Neural cell (in vitro differentiated cells): ENCODE results near the gene COX10. TPM values are rescaled to one million over a fixed set of nuclear protein-coding genes. Genes with fewer than 3 reads are reported as not detected.

Experiments
- H2AFZ ChIP-seq: fragments of 200-600, 300-800 bp; sonication (generic), shearing (Covaris generic); 2 replicates; pipeline ENCODE4 v1.6.0; 2014; ENCODE audit warnings: low read depth, mild to moderate bottlenecking, antibody characterized with exemption, low read length, moderate library complexity
- H3F3A ChIP-seq: fragments of 200-600 bp; shearing (Covaris generic); 2 replicates; pipeline ENCODE4 v1.6.1; 2016; ENCODE audit warnings: mild to moderate bottlenecking, moderate library complexity, mixed read lengths, antibody characterized with exemption, low read length; ENCODE audit not compliant: insufficient read depth, poor library complexity, severe bottlenecking
- H3K27ac ChIP-seq: fragments of 200-600, 300-800 bp; sonication (generic), shearing (Covaris generic); 2 replicates; pipeline ENCODE4 v1.5.1; 2014; ENCODE audit warnings: mild to moderate bottlenecking, low read length, moderate library complexity
- H3K27me3 ChIP-seq: fragments of 300-800, 200-600 bp; sonication (generic), shearing (Covaris generic); 2 replicates; pipeline ENCODE4 v1.6.0; 2014; ENCODE audit warnings: mild to moderate bottlenecking, low read depth, low read length, moderate library complexity; ENCODE audit not compliant: insufficient read depth
- H3K36me3 ChIP-seq: fragments of 300-800, 200-600 bp; sonication (generic), shearing (Covaris generic); 2 replicates; pipeline ENCODE4 v1.5.1; 2014; ENCODE audit warnings: mild to moderate bottlenecking, antibody characterized with exemption, low read length, moderate library complexity; ENCODE audit not compliant: insufficient read depth
- H3K4me2 ChIP-seq: fragments of 300-800, 200-600 bp; sonication (generic), shearing (Covaris generic); 2 replicates; pipeline ENCODE4 v1.6.0; 2014; ENCODE audit warnings: mild to moderate bottlenecking, low read length
- H3K4me3 ChIP-seq: fragments of 300-800, 200-600 bp; sonication (generic), shearing (Covaris generic); 2 replicates; pipeline ENCODE4 v1.5.1; 2014; ENCODE audit warnings: mild to moderate bottlenecking, low read length, moderate library complexity
- H3K79me2 ChIP-seq: fragments of 200-600 bp; shearing (Covaris generic); replicated peaks from 2 replicates; pipeline ENCODE4 v1.6.0; 2014; ENCODE audit warnings: mild to moderate bottlenecking, low read length, moderate library complexity; ENCODE audit not compliant: insufficient read depth
- H3K9ac ChIP-seq: fragments of 300-800, 200-600 bp; sonication (generic), shearing (Covaris generic); 2 replicates; pipeline ENCODE4 v1.6.1; 2016; ENCODE audit warnings: mild to moderate bottlenecking, low read length, mixed read lengths
- H3K9me2 ChIP-seq: fragments of 200-600 bp; shearing (Covaris generic); 2 replicates; pipeline ENCODE4 v1.6.1; 2016; ENCODE audit warnings: mild to moderate bottlenecking, low read length, mixed read lengths; ENCODE audit not compliant: insufficient read depth
- H3K9me3 ChIP-seq: fragments of 200-600, 300-800 bp; sonication (generic), shearing (Covaris generic); 2 replicates; pipeline ENCODE4 v1.6.1; 2016; ENCODE audit warnings: mild to moderate bottlenecking, mixed run types, low read length, moderate library complexity, mixed read lengths
- H4K20me1 ChIP-seq: fragments of 200-600 bp; shearing (Covaris generic); 2 replicates; pipeline ENCODE4 v1.6.1; 2016; ENCODE audit warnings: mild to moderate bottlenecking, mixed run types; ENCODE audit not compliant: insufficient read depth
- EP300 ChIP-seq: fragments of 450-650 bp; conservative IDR thresholded peaks from 2 replicates; pipeline ENCODE4 v1.6.1; 2014; ENCODE audit warnings: antibody characterized with exemption, mild to moderate bottlenecking, moderate library complexity; ENCODE audit not compliant: poor library complexity, severe bottlenecking
- EZH2 ChIP-seq: fragments of 200-600, 300-800 bp; shearing (Covaris generic), sonication (generic); IDR thresholded peaks from 2 replicates; pipeline ENCODE4 v1.6.1; 2014; ENCODE audit warnings: antibody characterized with exemption, low read length, borderline replicate concordance, mild to moderate bottlenecking; ENCODE audit not compliant: insufficient read depth, poor library complexity, severe bottlenecking
- MXI1 ChIP-seq: fragments of 450-650 bp; conservative IDR thresholded peaks from 2 replicates; pipeline ENCODE4 v1.6.1; 2014; ENCODE audit warnings: antibody characterized with exemption, mild to moderate bottlenecking; ENCODE audit not compliant: poor library complexity, severe bottlenecking
- POLR2AphosphoS5 ChIP-seq: IDR thresholded peaks from 2 replicates; pipeline ENCODE4 v1.6.1; 2012
- RAD21 ChIP-seq: fragments of 450-650 bp; conservative IDR thresholded peaks from 2 replicates; pipeline ENCODE4 v1.6.1; 2014; ENCODE audit warnings: antibody characterized with exemption, mild to moderate bottlenecking, moderate library complexity
- REST ChIP-seq: IDR thresholded peaks from 2 replicates; pipeline ENCODE4 v1.6.1; 2012; ENCODE audit warnings: borderline replicate concordance
- SMC3 ChIP-seq: fragments of 450-650 bp; conservative IDR thresholded peaks from 2 replicates; pipeline ENCODE4 v1.6.1; 2014; ENCODE audit warnings: antibody characterized with exemption, mild to moderate bottlenecking, moderate library complexity; ENCODE audit not compliant: poor library complexity
- TAF1 ChIP-seq: IDR thresholded peaks from 2 replicates; pipeline ENCODE4 v1.6.1; 2012; ENCODE audit warnings: low read depth
- polyA plus RNA-seq: library from polyadenylated mRNA; depleted of rRNA; stranded (reverse); fragments of >200 nt; gene quantifications from 2 replicates; pipeline ENCODE4 v1.2.3, GENCODE V29; 2014

COX10 gene
- polyA plus RNA-seq, 1 donor from 2014 or later = 7.2 TPM

- no peaks in the 10 kb centered on the region for H3F3A ChIP-seq
- no peaks in the 10 kb centered on the region for H4K20me1 ChIP-seq
- H3K4me3 ChIP-seq = no peak overlapping the region
- no peak overlapping the region for H2AFZ ChIP-seq
- no peak overlapping the region for H3K4me2 ChIP-seq
- H3K27me3 ChIP-seq = no peaks in the 10 kb centered on the region
- no peaks in the 10 kb centered on the region for H3K36me3 ChIP-seq
- H3K9ac ChIP-seq = no peak overlapping the region
- no peaks in the 10 kb centered on the region for H3K79me2 ChIP-seq
- no peak for TF ChIP-seq EZH2
- TF ChIP-seq SMC3 = no peak
- no peak for TF ChIP-seq TAF1
- TF ChIP-seq REST = no peak
- no peaks in the 10 kb centered on the region for H3K9me3 ChIP-seq
- H3K27ac ChIP-seq = no peak overlapping the region
- H3K9me2 ChIP-seq = no peaks in the 10 kb centered on the region
Measured at GRCh38 chr17:14094676-14095601, 25.6 kb downstream of the COX10 start.

- H3K4me2 ChIP-seq = no peak overlapping the region
- H3K9me2 ChIP-seq = no peaks in the 10 kb centered on the region
- no peak overlapping the region for H3K27ac ChIP-seq
- H3K4me3 ChIP-seq = no peak overlapping the region
- no peak for TF ChIP-seq POLR2AphosphoS5
- TF ChIP-seq RAD21 = no peak
- TF ChIP-seq REST = no peak
- no peak for TF ChIP-seq SMC3
- no peak for TF ChIP-seq MXI1
- no peak for TF ChIP-seq EZH2
- TF ChIP-seq TAF1 = no peak
- TF ChIP-seq EP300 = no peak
- H3K36me3 ChIP-seq = no peaks in the 10 kb centered on the region
- H3F3A ChIP-seq = no peaks in the 10 kb centered on the region
- no peaks in the 10 kb centered on the region for H3K27me3 ChIP-seq
- H3K79me2 ChIP-seq = no peaks in the 10 kb centered on the region
- no peaks in the 10 kb centered on the region for H4K20me1 ChIP-seq
- H3K9ac ChIP-seq = no peak overlapping the region
- H3K9me3 ChIP-seq = no peaks in the 10 kb centered on the region
- no peak overlapping the region for H2AFZ ChIP-seq
Measured at GRCh38 chr17:14095631-14096030, 26.3 kb downstream of the COX10 start.
